ENCODE results near the gene ZNF18.
"Not testable (repeated sequence)": the region's sequence is repeated elsewhere in the genome, so short reads cannot be mapped to it uniquely, and the experiment has no call there.

The ZNF18 gene

GRCh38 chr17:11981862-11982261, 15.4 kb downstream of the ZNF18 start:
- no peak for DNase-seq

- no peak for DNase-seq
These were observed 16.5 kb downstream of the ZNF18 start for GRCh38 chr17:11980813-11981212.

GRCh38 chr17:11979795-11980194, 17.5 kb downstream of the ZNF18 start:
- DNase-seq = no peak

GRCh38 chr17:11972741-11973140, 24.5 kb downstream of the ZNF18 start:
- not testable (repeated sequence) for DNase-seq

- DNase-seq = no peak
These were observed 27.7 kb downstream of the ZNF18 start for GRCh38 chr17:11969565-11969964.

- no peak for DNase-seq
These were observed 42.3 kb downstream of the ZNF18 start for GRCh38 chr17:11954936-11955335.

- no peak for DNase-seq
These were observed 43.4 kb downstream of the ZNF18 start for GRCh38 chr17:11953924-11954323.

- no peak for DNase-seq
These were observed 44.7 kb downstream of the ZNF18 start for GRCh38 chr17:11952610-11953009.

GRCh38 chr17:11950771-11951519, 46.3 kb downstream of the ZNF18 start:
- DNase-seq = no peak

GRCh38 chr17:11949571-11949970, 47.7 kb downstream of the ZNF18 start:
- not testable (repeated sequence) for DNase-seq

GRCh38 chr17:11948789-11949188, 48.5 kb downstream of the ZNF18 start:
- DNase-seq = no peak

- DNase-seq = no peak
These were observed 52.7 kb downstream of the ZNF18 start for GRCh38 chr17:11944587-11944986.

GRCh38 chr17:11943759-11944347, 53.4 kb downstream of the ZNF18 start:
- DNase-seq = no peak

- DNase-seq = not testable (repeated sequence)
These were observed 54.2 kb downstream of the ZNF18 start for GRCh38 chr17:11943086-11943485.

GRCh38 chr17:11940904-11941303, 56.4 kb downstream of the ZNF18 start:
- no peak for DNase-seq

- DNase-seq = peak; percentile 51
These were observed 61.4 kb downstream of the ZNF18 start for GRCh38 chr17:11935734-11936406.

GRCh38 chr17:11932337-11932898, 64.9 kb downstream of the ZNF18 start:
- DNase-seq = no peak

- no peak for DNase-seq
These were observed 68.8 kb downstream of the ZNF18 start for GRCh38 chr17:11928436-11928835.
